SK-N-SH (cell line): ENCODE measurements around the gene PKNOX1. TPM values are rescaled to one million over a fixed set of nuclear protein-coding genes. Genes with fewer than 3 reads are reported as not detected.

Experiments
- CTCF ChIA-PET: fragments of 300-600, 350-600 bp; formaldehyde crosslinking; extraction: SDS; loops from one replicate; lab custom pipeline; 2021; lab: Yijun Ruan, JAX
- POLR2A ChIA-PET: fragments of 350-600 bp; sonication (Branson Sonifier 250); formaldehyde crosslinking; extraction: SDS; loops from one replicate; lab custom pipeline; 2020; ENCODE audit warnings: antibody characterized with exemption, inconsistent platforms; lab: Yijun Ruan, JAX
- DNase-seq: peaks from one replicate; pipeline ENCODE4 v3.0.0; 2012
- H2AFZ ChIP-seq: fragments of 200-600 bp; sonication (generic); 2 replicates; pipeline ENCODE4 v1.8.1; 2016; ENCODE audit warnings: antibody characterized with exemption, mild to moderate bottlenecking, low read depth
- H3F3A ChIP-seq: fragments of 200-600 bp; sonication (generic); replicated peaks from 2 replicates; pipeline ENCODE3; 2016; ENCODE audit warnings: antibody characterized with exemption, mild to moderate bottlenecking; ENCODE audit not compliant: insufficient read depth
- H3K27ac ChIP-seq, 2 experiments: fragments of 200-500 bp in 1 of 2; fragments of 200-600 bp in 1 of 2; sonication (Bioruptor generic) in 1 of 2; sonication (generic), shearing (Covaris generic) in 1 of 2; 2 replicates each; pipeline versions ENCODE4 v1.5.1 to v1.6.1; 2014 to 2016; ENCODE audit warnings: low read depth in 2 of 2, inconsistent platforms in 1 of 2, low read length in 1 of 2, mild to moderate bottlenecking in 1 of 2, mixed read lengths in 1 of 2
- H3K27me3 ChIP-seq: fragments of 200-600 bp; sonication (generic), shearing (Covaris generic); 2 replicates; pipeline ENCODE4 v1.6.1; 2016; ENCODE audit warnings: mixed run types; ENCODE audit not compliant: insufficient read depth
- H3K36me3 ChIP-seq, 2 experiments: fragments of 200-500 bp in 1 of 2; fragments of 200-600 bp in 1 of 2; sonication (Bioruptor generic) in 1 of 2; sonication (generic) in 1 of 2; replicated peaks in 1 of 2; 2 replicates each; pipeline versions ENCODE3 to v1.5.1; 2014 to 2016; ENCODE audit warnings: low read length in 1 of 2, mild to moderate bottlenecking in 1 of 2; ENCODE audit not compliant: insufficient read depth in 2 of 2, control insufficient read depth in 1 of 2
- H3K4me1 ChIP-seq, 2 experiments: fragments of 200-500 bp in 1 of 2; fragments of 200-600 bp in 1 of 2; sonication (Bioruptor generic) in 1 of 2; sonication (generic), shearing (Covaris generic) in 1 of 2; 2 replicates each; pipeline versions ENCODE4 v1.5.1 to v1.6.1; 2014 to 2016; ENCODE audit warnings: low read depth in 1 of 2, low read length in 1 of 2, mixed run types in 1 of 2; ENCODE audit not compliant: insufficient read depth in 2 of 2, control insufficient read depth in 1 of 2
- H3K4me2 ChIP-seq: fragments of 200-600 bp; sonication (generic), shearing (Covaris generic); 2 replicates; pipeline ENCODE4 v1.6.1; 2017; ENCODE audit warnings: mixed run types
- H3K4me3 ChIP-seq, 2 experiments: fragments of 200-500 bp in 1 of 2; fragments of 200-600 bp in 1 of 2; sonication (Bioruptor generic) in 1 of 2; sonication (generic), shearing (Covaris generic) in 1 of 2; 2 replicates each; pipeline versions ENCODE4 v1.5.1 to v1.8.1; 2014 to 2016; ENCODE audit warnings: low read depth in 2 of 2, inconsistent platforms in 1 of 2, low read length in 1 of 2, mild to moderate bottlenecking in 1 of 2, mixed read lengths in 1 of 2, moderate library complexity in 1 of 2
- H3K79me2 ChIP-seq: fragments of 200-600 bp; sonication (generic); 2 replicates; pipeline ENCODE4 v1.8.1; 2017; ENCODE audit warnings: mild to moderate bottlenecking; ENCODE audit not compliant: insufficient read depth
- H3K9ac ChIP-seq: fragments of 200-600 bp; sonication (generic); 2 replicates; pipeline ENCODE4 v1.6.1; 2017; ENCODE audit warnings: mixed run types
- H3K9me2 ChIP-seq: fragments of 200-600 bp; sonication (generic); 2 replicates; pipeline ENCODE4 v1.6.1; 2017; ENCODE audit warnings: mixed run types
- H3K9me3 ChIP-seq: fragments of 200-600 bp; sonication (generic); 2 replicates; pipeline ENCODE4 v1.6.1; 2017; ENCODE audit warnings: mixed run types, mild to moderate bottlenecking, moderate library complexity
- H4K20me1 ChIP-seq: fragments of 200-600 bp; sonication (generic); 2 replicates; pipeline ENCODE4 v1.6.1; 2017; ENCODE audit warnings: mild to moderate bottlenecking, mixed run types; ENCODE audit not compliant: insufficient read depth
- CHD2 ChIP-seq: fragments of 150-350 bp; IDR thresholded peaks from 2 replicates; pipeline ENCODE4 v1.6.1; 2018; ENCODE audit warnings: low read length; ENCODE audit not compliant: partially characterized antibody
- EP300 ChIP-seq, 2 experiments: IDR thresholded peaks; 2 replicates each; pipeline versions ENCODE4 v1.4.0 to v1.6.1; 2012; ENCODE audit warnings: borderline replicate concordance in 1 of 2, low read depth in 1 of 2, low read length in 1 of 2
- EZH2phosphoT487 ChIP-seq: fragments of 200-600 bp; sonication (generic); IDR thresholded peaks from 2 replicates; pipeline ENCODE4 v1.6.1; 2017; ENCODE audit warnings: low read depth, mixed run types, mild to moderate bottlenecking, antibody characterized with exemption, moderate library complexity, borderline replicate concordance
- FOSL2 ChIP-seq: IDR thresholded peaks from 2 replicates; pipeline ENCODE4 v1.4.0; 2012; ENCODE audit warnings: low read depth, mild to moderate bottlenecking, moderate library complexity, borderline replicate concordance
- GABPA ChIP-seq: IDR thresholded peaks from 2 replicates; pipeline ENCODE4 v1.4.0; 2012; ENCODE audit warnings: low read depth, mild to moderate bottlenecking
- MEF2A ChIP-seq: IDR thresholded peaks from 2 replicates; pipeline ENCODE4 v1.4.0; 2012; ENCODE audit warnings: low read depth, borderline replicate concordance
- NFIC ChIP-seq: IDR thresholded peaks from 2 replicates; pipeline ENCODE4 v1.4.0; 2012; ENCODE audit warnings: borderline replicate concordance
- PBX3 ChIP-seq: IDR thresholded peaks from 2 replicates; pipeline ENCODE4; 2012
- TEAD4 ChIP-seq: IDR thresholded peaks from 2 replicates; pipeline ENCODE4 v1.4.0; 2012; ENCODE audit warnings: mild to moderate bottlenecking, borderline replicate concordance; ENCODE audit not compliant: insufficient read depth
- WGBS: methylation state at CpG from one replicate; pipeline ENCODE4 v1.1.6; 2017; ENCODE audit warnings: low lambda C conversion rate; 5-methylcytosine and 5-hydroxymethylcytosine counted together
- polyA plus RNA-seq, 3 experiments: library from polyadenylated mRNA; depleted of rRNA; stranded (reverse); fragments of >200 nt; gene quantifications; 2 replicates each; pipeline ENCODE4 v1.2.3, GENCODE V29; 2012
- TF ChIP-seq, protein P1 (sequence below): fragments of 150-350 bp; IDR thresholded peaks from 2 replicates; pipeline ENCODE4 v1.6.1; 2017; ENCODE audit warnings: antibody characterized with exemption, low read length, low read depth, borderline replicate concordance

The PKNOX1 gene
- polyA plus RNA-seq, 1 of the 3 experiments (the other 2 are of a cell fraction) = 21.7 TPM

DNA sequence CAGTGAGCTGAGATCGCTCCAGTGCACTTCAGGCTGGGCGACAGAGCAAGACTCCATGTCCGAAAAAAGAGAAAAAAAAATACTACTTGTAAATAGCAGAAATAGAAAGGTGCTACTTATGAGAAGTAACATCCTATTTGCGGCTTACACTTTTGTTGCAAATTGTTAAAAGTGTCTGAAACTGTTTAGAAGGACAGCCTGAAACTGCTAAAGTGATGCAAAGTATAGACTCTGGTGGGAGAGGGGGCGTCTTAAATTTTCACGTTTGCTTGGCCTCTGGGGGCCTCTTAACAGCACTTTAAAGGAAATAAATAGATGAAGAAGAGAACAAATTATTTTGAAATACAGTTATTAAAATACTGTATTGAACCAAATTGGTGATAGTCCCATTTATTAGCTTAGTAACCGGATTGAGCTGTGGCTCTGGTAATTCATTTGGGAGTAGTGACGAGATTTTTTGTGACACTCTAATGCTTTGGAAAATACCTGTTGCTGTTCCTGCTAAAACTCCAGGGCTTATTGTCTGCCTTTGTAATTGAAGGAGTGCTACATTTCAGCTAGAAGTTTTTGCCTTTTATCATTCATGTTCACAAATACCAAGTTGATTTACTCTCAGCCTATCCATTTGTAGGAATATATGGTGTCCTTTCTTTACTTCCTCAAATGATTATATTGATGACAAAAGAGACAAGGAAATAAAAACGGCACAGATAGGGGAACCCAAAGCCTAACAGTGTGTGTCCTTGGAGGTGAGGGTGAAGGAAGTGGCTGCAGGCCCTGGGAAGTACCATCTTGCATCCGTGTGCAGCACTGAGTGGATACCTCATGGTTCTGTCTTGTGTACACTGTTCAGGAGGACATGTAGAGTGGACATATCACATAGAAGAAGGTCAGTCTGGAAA, 6.2 kb downstream of the PKNOX1 start:
- peaks cover 0 to 7% of the 10 kb centered on the region in 2 experiments for H3K36me3 ChIP-seq
- H4K20me1 ChIP-seq = no peaks in the 10 kb centered on the region
- peaks cover 5 to 6% of the 10 kb centered on the region in 2 experiments; a peak in 2 of 4 replicates for H3K4me1 ChIP-seq
- ChIA-PET POLR2A (no interaction called here), CTCF (interaction anchor here (1.2 kb wide), 1 partner anchor 8 kb away, joined by 3 read pairs; no protein-coding TSS in a partner anchor)
- no peak for DNase-seq
- H3K79me2 ChIP-seq = peaks cover 85% of the 10 kb centered on the region
- no peak overlapping the region for H3K4me3 ChIP-seq
- H3K27ac ChIP-seq = no peak overlapping the region
- 0 out of 2 replicates have a peak, but pooled peaks cover 4% of the 10 kb centered on the region for H3K9me3 ChIP-seq
- H3K9me2 ChIP-seq = no peaks in the 10 kb centered on the region
- TF ChIP-seq GABPA (no peak), PBX3 (no peak), CHD2 (no peak), FOSL2 (no peak), MEF2A (no peak), NFIC (no peak), TEAD4 (no peak), EP300 (IDR thresholded peaks at IDR 0.05; ENCODE audit: borderline replicate concordance in 1 of 2, low read depth in 1 of 2, low read length in 1 of 2) (no peak), EZH2phosphoT487 (no peak)
- TF ChIP-seq, protein P1, sequence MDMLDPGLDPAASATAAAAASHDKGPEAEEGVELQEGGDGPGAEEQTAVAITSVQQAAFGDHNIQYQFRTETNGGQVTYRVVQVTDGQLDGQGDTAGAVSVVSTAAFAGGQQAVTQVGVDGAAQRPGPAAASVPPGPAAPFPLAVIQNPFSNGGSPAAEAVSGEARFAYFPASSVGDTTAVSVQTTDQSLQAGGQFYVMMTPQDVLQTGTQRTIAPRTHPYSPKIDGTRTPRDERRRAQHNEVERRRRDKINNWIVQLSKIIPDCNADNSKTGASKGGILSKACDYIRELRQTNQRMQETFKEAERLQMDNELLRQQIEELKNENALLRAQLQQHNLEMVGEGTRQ = no peak
- no peak overlapping the region for H3K4me2 ChIP-seq
- peaks cover 3% of the 10 kb centered on the region for H3F3A ChIP-seq
- WGBS = 87% methylated on average over 10 of the region's 10 CpGs
- H3K9ac ChIP-seq = no peak overlapping the region
- H2AFZ ChIP-seq = no peak overlapping the region
- no peaks in the 10 kb centered on the region for H3K27me3 ChIP-seq

DNA sequence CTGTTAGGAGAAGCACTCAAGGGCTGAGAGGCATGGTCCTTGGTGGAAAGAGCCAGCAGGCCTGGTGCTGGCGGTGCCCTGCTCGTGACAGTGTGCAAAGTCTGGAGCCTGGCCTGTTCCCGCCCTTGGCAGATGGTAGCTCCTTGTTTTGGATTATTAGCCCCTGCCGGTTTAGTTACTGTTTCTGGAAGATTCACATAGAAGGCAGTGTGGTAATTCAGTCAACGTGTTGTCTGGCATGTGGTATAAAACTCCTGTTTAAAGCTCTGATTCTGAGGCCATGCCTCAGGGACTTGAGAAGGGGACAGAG, 6.8 kb downstream of the PKNOX1 start:
- no peak for DNase-seq
- Histone ChIP-seq H4K20me1 (no peaks in the 10 kb centered on the region), H2AFZ (no peak overlapping the region), H3K79me2 (peaks cover 83% of the 10 kb centered on the region), H3K9ac (no peak overlapping the region), H3K4me3 (no peak overlapping the region), H3K9me2 (no peaks in the 10 kb centered on the region), H3K4me2 (no peak overlapping the region), H3F3A (peaks cover 3% of the 10 kb centered on the region), H3K9me3 (0 out of 2 replicates have a peak, but pooled peaks cover 4% of the 10 kb centered on the region), H3K36me3 (peaks cover 0 to 7% of the 10 kb centered on the region in 2 experiments), H3K4me1 (peaks cover 4 to 6% of the 10 kb centered on the region in 2 experiments; a peak in 2 of 4 replicates), H3K27ac (no peak overlapping the region), H3K27me3 (no peaks in the 10 kb centered on the region)
- CTCF ChIA-PET = no interaction called here
- POLR2A ChIA-PET = no interaction called here
- WGBS = 90% methylated on average over 5 of the region's 5 CpGs
- no peak for TF ChIP-seq MEF2A
